SU-DHL-6 (cell line): ENCODE results near the gene SATB2.

Experiments
- EZH2phosphoT487 ChIP-seq: fragments of 200-600 bp; sonication (generic), shearing (Covaris generic); conservative IDR thresholded peaks from 2 replicates; pipeline ENCODE4 v1.6.1; 2018; ENCODE audit warnings: mild to moderate bottlenecking, antibody characterized with exemption, low read length, moderate library complexity, mixed read lengths
- TF ChIP-seq, protein P1 (sequence below): fragments of 200-600 bp; sonication (generic); IDR thresholded peaks from one replicate; pipeline ENCODE4 v1.5.1; 2017; ENCODE audit warnings: antibody characterized with exemption, mild to moderate bottlenecking, low read length, moderate library complexity; ENCODE audit not compliant: insufficient read depth, poor library complexity, severe bottlenecking

DNA sequence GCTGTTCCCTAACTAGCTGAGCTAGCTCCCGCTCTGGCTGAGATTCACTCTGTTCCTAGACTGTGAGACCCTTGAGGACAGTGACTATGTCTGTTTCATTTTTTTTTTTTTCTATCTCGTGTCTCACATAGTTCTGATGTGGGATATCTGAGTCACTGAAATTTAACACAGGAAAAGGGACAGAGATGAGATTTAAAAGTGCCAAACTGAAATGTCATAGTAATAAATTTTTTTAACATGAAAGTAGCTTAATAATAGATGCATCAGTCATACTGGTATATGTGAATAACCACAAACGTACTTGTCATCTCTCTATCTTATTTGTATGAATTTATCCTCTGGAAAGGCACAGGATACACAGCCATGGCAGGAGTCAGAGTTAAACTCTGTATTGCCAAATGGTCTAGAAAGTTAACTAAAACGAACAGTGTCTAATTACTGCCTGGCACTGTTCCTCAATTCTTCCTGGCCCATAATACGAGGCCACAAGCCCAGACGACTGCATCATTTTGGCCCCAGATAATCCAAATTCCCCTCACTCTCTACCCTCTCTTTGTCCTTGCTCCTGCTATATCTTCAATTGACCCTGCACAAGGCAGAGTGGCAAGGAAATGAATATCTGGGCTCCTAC is 87.5 kb downstream of the SATB2 start:
- TF ChIP-seq, protein P1, sequence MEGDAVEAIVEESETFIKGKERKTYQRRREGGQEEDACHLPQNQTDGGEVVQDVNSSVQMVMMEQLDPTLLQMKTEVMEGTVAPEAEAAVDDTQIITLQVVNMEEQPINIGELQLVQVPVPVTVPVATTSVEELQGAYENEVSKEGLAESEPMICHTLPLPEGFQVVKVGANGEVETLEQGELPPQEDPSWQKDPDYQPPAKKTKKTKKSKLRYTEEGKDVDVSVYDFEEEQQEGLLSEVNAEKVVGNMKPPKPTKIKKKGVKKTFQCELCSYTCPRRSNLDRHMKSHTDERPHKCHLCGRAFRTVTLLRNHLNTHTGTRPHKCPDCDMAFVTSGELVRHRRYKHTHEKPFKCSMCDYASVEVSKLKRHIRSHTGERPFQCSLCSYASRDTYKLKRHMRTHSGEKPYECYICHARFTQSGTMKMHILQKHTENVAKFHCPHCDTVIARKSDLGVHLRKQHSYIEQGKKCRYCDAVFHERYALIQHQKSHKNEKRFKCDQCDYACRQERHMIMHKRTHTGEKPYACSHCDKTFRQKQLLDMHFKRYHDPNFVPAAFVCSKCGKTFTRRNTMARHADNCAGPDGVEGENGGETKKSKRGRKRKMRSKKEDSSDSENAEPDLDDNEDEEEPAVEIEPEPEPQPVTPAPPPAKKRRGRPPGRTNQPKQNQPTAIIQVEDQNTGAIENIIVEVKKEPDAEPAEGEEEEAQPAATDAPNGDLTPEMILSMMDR: no peak
- TF ChIP-seq EZH2phosphoT487: no peak
